CD1c-positive myeloid dendritic cell (primary cell): ENCODE data around the gene HOXD3.

Source experiments
- DNase-seq: peaks from one replicate; pipeline ENCODE4 v3.0.0-alpha.2; 2016; ENCODE audit errors: extremely low spot score

HOXD3 gene

GRCh38 chr2:176177580-176178037 is 20.5 kb downstream of the HOXD3 start:
- DNase-seq, result no peak

DNA sequence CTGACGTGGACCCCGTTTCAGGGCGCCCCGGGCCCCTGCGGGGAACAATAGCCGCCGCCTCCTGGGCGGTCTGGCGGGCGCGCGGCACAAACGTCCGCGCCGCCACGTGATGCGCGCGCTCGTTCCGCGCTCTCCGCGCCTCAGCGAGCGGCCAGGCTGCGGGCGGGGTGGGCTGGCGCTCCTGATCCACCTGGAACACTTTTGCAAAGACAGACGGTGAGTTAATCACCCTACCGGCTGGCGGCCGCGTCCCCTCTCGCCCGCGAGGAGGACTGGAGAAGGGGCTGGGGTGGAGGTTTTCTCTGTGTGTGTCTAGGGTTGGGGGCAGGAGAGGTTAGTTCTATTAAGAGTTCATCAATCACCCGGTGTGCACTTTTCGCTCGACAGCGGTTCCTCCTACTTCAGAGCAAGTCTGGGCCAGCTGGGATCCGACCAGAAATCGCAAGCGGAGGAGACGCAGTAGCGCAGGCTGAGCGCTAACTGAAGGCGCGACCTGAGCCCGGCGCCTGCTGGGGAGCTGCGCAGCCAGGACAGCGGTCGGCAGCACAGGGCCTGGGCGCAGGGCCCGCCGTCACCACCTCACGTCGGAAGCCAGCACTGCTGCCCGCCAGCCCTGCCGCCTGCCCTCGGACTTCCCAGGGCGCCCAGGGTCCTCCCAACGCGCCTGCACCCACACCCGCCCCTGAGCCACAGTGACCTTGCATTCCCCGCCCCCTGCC is 21.1 kb downstream of the HOXD3 start:
- no peak for DNase-seq

- DNase-seq, result no peak
Observed at GRCh38 chr2:176178757-176179295, 21.7 kb downstream of the HOXD3 start.

DNA sequence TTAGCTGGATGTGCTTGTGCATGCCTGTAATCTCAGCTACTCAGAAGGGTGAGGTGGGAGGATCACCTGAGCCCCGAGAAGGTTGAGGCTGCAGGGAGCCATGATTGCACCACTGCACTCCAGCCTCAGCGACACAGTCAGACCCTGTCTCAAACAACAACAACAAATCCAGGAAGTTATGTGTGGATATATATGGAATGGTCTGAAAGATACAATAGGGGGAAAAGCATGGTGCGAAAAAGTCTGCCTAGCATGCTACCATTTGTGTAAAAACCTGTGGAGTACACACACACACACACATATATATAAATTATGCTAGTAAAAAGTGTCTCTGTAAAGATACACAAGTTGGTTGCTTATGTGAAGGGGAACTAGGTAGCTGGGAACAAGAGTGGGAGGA is 24.4 kb downstream of the HOXD3 start:
- no peak for DNase-seq

DNA sequence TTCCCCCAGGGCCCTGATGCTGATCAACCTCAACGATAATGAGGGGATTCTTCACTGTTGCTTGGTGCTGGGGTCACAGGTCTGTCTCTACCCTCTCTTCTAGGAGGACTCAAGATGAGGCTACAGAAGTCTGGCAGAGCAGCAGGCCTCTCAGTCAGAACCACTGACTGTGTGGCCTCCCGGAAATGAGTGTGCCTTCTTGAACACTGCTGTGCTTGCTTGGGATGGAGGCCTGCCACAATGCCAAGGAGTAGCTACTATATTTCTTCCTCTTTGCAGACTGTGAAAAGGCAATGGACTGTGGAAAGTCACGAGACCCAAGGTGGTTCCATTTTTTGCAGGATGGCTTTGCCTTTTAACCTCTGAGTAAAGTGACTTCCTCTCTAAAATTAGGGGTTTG is 25.6 kb downstream of the HOXD3 start:
- no peak for DNase-seq

DNA sequence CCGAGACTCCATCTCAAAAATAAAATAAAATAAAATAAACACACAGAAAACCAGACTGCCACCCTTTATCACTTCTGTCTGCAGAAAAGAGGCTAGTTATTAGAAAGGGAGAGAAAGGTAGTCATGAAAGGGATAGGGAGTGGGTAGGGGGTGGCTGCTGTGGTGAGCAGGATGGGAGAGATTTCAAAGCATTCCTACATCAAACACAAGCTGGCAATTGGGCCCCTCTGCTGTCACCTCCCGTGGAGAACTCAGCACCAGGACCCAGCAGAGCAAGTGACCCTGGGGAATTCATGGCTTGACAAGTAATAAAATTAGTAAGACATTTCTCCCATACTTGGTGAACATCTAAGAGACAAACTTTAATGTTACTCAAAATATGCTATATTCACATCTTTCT is 27.6 kb downstream of the HOXD3 start:
- DNase-seq, result no peak

DNA sequence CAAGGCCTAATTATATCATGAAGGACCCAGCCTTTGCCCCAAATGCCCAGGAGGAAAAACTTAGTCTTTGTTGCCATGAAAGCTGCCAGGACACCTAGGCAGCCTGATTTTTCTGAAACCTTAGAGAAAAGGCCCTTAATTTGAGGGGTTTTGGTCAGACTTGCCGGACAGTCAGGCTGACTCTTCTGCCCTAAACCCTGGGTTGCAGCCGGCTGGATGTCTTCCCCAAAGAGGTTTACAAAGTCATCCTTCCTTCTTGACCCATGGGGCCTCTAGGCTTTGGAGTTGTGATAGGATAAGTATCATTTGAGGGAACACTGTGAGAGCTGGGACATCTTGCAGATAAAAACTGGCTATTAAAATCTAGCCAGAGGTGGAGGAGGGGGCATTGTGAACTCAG is 28.9 kb downstream of the HOXD3 start:
- DNase-seq, result no peak

GRCh38 chr2:176187200-176187898 is 30.2 kb downstream of the HOXD3 start:
- no peak for DNase-seq

DNA sequence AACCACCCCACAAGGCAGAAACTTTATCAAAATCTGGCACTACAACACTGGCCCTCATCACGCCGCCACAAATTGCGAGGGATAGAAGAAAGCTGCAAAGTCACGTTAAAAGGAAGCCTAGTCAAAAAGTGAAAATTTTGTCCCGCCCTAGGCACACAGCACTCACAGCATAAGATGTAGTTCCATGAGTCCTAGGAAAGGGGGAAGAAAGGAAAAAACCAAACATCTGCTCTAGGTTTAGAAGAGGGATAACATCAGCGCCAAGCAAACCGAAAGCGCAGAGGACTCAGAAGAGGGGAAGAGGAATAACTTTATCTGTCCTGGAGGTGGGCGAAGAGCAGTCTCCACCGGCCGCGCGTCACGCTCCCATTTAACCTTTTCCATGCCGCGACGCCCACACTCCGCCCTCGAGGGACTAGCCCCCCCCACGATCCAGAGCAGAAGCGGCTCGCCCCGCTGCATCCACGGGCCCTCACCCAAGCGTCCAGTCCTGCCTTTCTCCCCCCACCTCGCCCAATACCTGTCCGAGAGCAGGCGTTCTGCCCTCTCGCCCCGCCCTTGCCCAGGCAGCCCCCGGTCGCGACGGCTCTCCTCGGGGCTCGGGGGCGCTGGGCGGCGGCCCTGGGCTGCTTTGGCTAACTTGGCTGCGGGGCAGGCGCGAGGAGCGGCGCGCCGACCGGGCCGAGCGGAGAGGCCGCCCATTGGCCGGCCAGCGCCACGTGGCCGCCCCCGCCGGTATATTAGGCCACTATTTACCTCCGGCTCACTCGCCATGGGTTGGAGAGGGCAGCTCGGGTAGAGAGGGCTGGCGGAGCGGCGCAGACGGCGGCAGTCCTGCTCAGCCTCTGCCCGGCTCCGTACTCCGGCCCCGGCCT is 31.0 kb downstream of the HOXD3 start, which contains the start of gene HOXD1:
Gene HOXD1, plus strand, starts transcription at position 770 of the 875 bp plus-strand sequence. CDS start 134 bp downstream, outside the sequence.
- DNase-seq, result no peak

DNA sequence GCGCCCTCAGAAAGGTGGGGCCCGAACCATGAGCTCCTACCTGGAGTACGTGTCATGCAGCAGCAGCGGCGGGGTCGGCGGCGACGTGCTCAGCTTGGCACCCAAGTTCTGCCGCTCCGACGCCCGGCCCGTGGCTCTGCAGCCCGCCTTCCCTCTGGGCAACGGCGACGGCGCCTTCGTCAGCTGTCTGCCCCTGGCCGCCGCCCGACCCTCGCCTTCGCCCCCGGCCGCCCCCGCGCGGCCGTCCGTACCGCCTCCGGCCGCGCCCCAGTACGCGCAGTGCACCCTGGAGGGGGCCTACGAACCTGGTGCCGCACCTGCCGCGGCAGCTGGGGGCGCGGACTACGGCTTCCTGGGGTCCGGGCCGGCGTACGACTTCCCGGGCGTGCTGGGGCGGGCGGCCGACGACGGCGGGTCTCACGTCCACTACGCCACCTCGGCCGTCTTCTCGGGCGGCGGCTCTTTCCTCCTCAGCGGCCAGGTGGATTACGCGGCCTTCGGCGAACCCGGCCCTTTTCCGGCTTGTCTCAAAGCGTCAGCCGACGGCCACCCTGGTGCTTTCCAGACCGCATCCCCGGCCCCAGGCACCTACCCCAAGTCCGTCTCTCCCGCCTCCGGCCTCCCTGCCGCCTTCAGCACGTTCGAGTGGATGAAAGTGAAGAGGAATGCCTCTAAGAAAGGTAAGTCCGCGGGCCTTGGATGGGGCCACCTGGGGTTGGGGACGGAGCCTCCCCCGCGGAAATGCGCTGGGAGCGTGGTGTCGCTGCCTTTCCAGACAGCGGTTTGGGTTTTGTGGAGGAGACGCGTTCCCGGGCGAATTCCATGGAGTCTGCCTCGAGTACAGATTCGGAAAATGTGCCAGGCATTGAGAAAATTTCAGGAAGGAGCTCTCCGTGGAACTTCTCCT is 31.9 kb downstream of the HOXD3 start:
- no peak for DNase-seq

DNA sequence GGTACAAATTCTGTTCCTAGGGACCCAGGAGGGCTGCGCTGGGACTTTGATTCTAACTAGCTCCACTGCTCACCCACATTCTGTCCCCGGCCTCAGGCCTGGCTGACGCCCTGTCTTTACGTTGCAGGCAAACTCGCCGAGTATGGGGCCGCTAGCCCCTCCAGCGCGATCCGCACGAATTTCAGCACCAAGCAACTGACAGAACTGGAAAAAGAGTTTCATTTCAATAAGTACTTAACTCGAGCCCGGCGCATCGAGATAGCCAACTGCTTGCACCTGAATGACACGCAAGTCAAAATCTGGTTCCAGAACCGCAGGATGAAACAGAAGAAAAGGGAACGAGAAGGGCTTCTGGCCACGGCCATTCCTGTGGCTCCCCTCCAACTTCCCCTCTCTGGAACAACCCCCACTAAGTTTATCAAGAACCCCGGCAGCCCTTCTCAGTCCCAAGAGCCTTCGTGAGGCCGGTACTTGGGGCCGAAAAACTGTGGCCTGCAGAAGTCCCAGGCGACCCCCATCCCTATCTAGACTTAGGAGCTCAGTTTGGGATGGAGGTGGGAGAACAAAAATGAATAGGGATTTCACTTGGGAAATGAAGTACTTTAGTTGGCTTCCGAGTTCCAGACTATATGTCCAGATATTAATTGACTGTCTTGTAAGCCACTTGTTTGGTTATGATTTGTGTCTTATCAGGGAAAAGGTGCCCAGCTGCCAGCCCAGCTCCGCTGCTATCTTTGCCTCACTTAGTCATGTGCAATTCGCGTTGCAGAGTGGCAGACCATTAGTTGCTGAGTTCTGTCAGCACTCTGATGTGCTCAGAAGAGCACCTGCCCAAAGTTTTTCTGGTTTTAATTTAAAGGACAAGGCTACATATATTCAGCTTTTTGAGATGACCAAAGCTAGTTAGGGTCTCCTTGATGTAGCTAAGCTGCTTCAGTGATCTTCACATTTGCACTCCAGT is 32.9 kb downstream of the HOXD3 start:
- DNase-seq, result no peak

DNA sequence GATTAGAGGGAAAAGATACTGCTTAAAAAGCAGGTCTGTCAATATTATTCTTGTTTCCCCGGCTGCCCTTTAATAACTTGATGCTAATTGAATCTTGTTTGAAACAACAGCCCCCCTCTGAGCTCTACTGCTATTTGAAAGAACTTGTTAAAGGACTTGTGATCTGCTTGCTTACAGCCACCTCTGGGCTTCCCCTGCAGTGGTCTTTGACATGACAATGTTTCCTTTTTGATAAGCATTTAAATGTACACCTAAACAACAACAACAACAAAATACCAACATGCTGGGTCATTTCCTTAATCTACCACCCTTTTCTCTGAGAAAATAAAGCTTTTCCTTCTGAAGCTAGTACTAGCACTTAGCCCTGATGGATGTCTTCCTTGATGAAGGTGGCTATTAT is 35.2 kb downstream of the HOXD3 start:
- DNase-seq, result no peak

- no peak for DNase-seq
Observed at GRCh38 chr2:176193048-176193447, 35.9 kb downstream of the HOXD3 start.

DNA sequence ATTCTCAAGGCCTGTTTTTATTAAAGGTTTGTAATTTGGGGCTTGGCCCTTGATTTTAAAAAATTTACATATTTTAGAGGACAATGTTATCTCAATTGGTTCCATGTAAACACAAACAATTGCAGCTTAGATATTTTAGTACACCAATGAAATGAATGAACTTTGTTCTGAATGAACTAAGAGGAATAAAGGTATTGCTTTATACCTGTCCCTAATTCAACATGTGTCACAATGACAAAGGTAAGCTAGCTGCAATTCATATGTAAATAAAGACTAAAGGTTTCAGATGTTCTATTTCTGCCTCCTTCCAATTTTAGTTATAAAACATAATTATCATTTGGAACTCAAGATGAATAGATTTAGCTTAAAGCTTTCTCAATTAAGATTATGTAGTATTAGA is 42.8 kb downstream of the HOXD3 start:
- DNase-seq, result no peak

DNA sequence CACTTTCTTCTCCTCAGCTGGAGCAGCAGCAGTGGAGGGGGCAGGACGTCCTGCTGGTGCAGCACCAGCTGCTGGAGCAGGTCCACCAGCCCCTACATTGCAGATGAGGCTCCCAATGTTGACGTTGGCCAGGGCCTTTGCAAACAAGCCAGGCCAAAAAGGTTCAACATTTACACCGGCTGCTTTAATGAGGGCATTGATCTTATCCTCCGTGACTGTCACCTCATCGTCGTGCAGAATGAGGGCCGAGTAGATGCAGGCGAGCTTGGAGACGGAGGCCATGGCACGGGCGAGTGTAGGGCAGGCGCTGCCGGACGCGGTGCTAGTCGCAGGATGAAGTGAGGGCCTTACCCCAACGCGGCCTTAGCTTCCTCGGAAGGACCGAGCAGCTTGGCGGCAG is 43.9 kb downstream of the HOXD3 start:
- DNase-seq, result no peak

- no peak for DNase-seq
Observed at GRCh38 chr2:176202491-176202890, 45.4 kb downstream of the HOXD3 start.

DNA sequence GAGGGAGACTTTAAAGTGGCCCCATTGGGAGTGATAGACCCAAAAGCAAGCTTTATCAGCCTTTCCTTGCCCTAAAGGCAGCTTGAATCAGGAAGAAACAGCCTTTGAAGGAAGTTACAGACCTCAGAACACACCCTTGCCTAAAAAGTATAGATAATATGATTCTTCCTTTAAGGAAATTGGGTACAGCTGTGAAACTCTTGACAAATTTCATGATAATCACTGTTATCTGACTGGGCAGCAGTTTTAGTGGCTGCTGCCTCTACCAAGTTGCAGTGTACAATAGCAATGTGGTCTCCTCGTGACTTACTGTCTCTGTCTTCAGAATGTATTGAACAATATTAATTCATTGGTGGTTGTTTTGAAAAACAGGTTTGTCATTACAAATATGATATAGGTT is 48.0 kb downstream of the HOXD3 start:
- DNase-seq, result no peak

- no peak for DNase-seq
Observed at GRCh38 chr2:176206136-176206535, 49.0 kb downstream of the HOXD3 start.

DNA sequence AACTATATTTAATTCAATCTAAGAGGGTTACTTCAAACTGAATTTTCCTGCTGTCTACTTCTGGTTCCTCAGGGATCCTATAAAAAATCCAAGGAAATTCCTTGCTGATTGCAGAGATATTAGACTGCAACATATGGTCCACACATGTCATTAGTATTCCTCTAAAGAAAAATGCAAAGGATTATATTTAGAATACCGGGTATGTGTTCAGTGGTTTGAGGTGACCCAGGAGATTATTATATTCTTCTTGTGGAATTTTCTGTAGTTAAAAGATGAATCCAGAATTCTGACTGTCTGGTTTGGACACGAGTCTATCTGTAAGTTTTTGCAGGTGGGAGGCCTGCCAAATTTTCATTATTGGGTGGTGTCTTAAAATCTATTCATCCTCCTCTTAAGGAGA is 49.6 kb downstream of the HOXD3 start:
- no peak for DNase-seq

GRCh38 chr2:176211110-176211509 is 54.0 kb downstream of the HOXD3 start:
- DNase-seq, result no peak
